ENCODE measurements around the gene NCAM1. TPM values are rescaled to one million over a fixed set of nuclear protein-coding genes. Genes with fewer than 3 reads are reported as not detected.

The NCAM1 gene
- total RNA-seq, 1 experiment from 2014 or later, result 0.75 TPM

GRCh38 chr11:112962579-112963367 is 1.6 kb downstream of the NCAM1 start:
- no peak overlapping the region for H3K27ac ChIP-seq (ENCODE audit: low read length)
- no peaks in the 10 kb centered on the region for H4K20me1 ChIP-seq (ENCODE audit: insufficient read depth, low read depth, low read length)
- H3K79me2 ChIP-seq (ENCODE audit: low read length), result no peaks in the 10 kb centered on the region
- no peak overlapping the region for H3K9ac ChIP-seq (ENCODE audit: low read length)
- no peaks in the 10 kb centered on the region for H3K27me3 ChIP-seq (ENCODE audit: low read length)
- no peaks in the 10 kb centered on the region for H3K4me1 ChIP-seq (ENCODE audit: low read length)
- H3K4me3 ChIP-seq (ENCODE audit: low read length), result no peak overlapping the region
- DNase-seq, result no peak
- H3K9me2 ChIP-seq (replicated peaks; ENCODE audit: insufficient read depth, low read length), result no peaks in the 10 kb centered on the region
- no peaks in the 10 kb centered on the region for H3K36me3 ChIP-seq (ENCODE audit: insufficient read depth, low read length)
- no peak overlapping the region for H2AFZ ChIP-seq (ENCODE audit: low read length)
- no peaks in the 10 kb centered on the region for H3K9me3 ChIP-seq (ENCODE audit: low read length)
- no peak overlapping the region for H3K4me2 ChIP-seq (ENCODE audit: low read depth, low read length, poor library complexity, severe bottlenecking)

DNA sequence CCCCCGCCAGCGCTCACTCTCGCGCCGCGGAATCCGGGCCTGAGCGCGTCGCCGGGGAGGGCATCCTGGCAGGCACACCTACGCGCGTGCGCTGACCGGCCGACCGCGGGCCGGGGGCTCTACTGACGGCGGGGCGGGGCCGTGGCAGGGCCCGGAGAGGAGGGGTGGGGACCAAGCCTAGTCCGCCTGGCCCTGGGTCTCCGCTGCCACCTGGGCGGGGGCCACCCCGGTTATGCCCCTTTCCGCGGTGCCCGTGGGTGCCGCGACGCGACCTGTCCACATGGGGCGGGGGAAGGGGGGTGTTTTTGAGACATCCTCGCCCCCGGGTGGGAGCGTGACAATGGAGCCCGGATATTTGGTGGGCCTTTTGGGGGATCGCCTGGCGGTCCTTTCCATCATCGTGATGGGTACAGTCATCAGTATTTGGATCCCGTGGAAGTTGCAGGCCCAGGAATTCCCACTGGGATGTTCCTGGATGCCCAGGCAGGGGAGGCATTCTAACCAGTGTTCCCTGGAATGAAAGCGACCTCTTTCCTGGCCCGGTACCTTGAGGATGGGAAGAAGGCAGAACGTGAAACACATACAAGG is 2.2 kb downstream of the NCAM1 start:
- Histone ChIP-seq H3K9me2 (replicated peaks; ENCODE audit: insufficient read depth, low read length) (no peaks in the 10 kb centered on the region), H2AFZ (ENCODE audit: low read length) (no peak overlapping the region), H3K36me3 (ENCODE audit: insufficient read depth, low read length) (no peaks in the 10 kb centered on the region), H4K20me1 (ENCODE audit: insufficient read depth, low read depth, low read length) (no peaks in the 10 kb centered on the region), H3K27ac (ENCODE audit: low read length) (no peak overlapping the region), H3K9me3 (ENCODE audit: low read length) (no peaks in the 10 kb centered on the region), H3K4me3 (ENCODE audit: low read length) (no peak overlapping the region), H3K27me3 (ENCODE audit: low read length) (no peaks in the 10 kb centered on the region), H3K4me1 (ENCODE audit: low read length) (no peaks in the 10 kb centered on the region), H3K4me2 (ENCODE audit: low read depth, low read length, poor library complexity, severe bottlenecking) (no peak overlapping the region), H3K9ac (ENCODE audit: low read length) (no peak overlapping the region), H3K79me2 (ENCODE audit: low read length) (no peaks in the 10 kb centered on the region)
- no peak for DNase-seq

GRCh38 chr11:112965656-112966055 is 4.4 kb downstream of the NCAM1 start:
- no peak for DNase-seq
- H3K9me2 ChIP-seq (replicated peaks; ENCODE audit: insufficient read depth, low read length), result no peaks in the 10 kb centered on the region
- H3K9ac ChIP-seq (ENCODE audit: low read length), result no peak overlapping the region
- H3K27me3 ChIP-seq (ENCODE audit: low read length), result no peaks in the 10 kb centered on the region
- no peak overlapping the region for H2AFZ ChIP-seq (ENCODE audit: low read length)
- H3K27ac ChIP-seq (ENCODE audit: low read length), result no peak overlapping the region
- H4K20me1 ChIP-seq (ENCODE audit: insufficient read depth, low read depth, low read length), result no peaks in the 10 kb centered on the region
- H3K4me2 ChIP-seq (ENCODE audit: low read depth, low read length, poor library complexity, severe bottlenecking), result no peak overlapping the region
- peaks cover 9% of the 10 kb centered on the region for H3K4me1 ChIP-seq (ENCODE audit: low read length)
- H3K79me2 ChIP-seq (ENCODE audit: low read length), result no peaks in the 10 kb centered on the region
- H3K9me3 ChIP-seq (ENCODE audit: low read length), result no peaks in the 10 kb centered on the region
- H3K36me3 ChIP-seq (ENCODE audit: insufficient read depth, low read length), result no peaks in the 10 kb centered on the region
- H3K4me3 ChIP-seq (ENCODE audit: low read length), result no peak overlapping the region

- no peaks in the 10 kb centered on the region for H3K9me2 ChIP-seq (replicated peaks; ENCODE audit: insufficient read depth, low read length)
- H4K20me1 ChIP-seq (ENCODE audit: insufficient read depth, low read depth, low read length), result no peaks in the 10 kb centered on the region
- H3K36me3 ChIP-seq (ENCODE audit: insufficient read depth, low read length), result no peaks in the 10 kb centered on the region
- no peaks in the 10 kb centered on the region for H3K9me3 ChIP-seq (ENCODE audit: low read length)
- no peak overlapping the region for H3K9ac ChIP-seq (ENCODE audit: low read length)
- no peak overlapping the region for H3K4me3 ChIP-seq (ENCODE audit: low read length)
- no peaks in the 10 kb centered on the region for H3K27me3 ChIP-seq (ENCODE audit: low read length)
- H3K4me1 ChIP-seq (ENCODE audit: low read length), result peaks cover 9% of the 10 kb centered on the region
- H3K79me2 ChIP-seq (ENCODE audit: low read length), result no peaks in the 10 kb centered on the region
- no peak overlapping the region for H3K27ac ChIP-seq (ENCODE audit: low read length)
- no peak overlapping the region for H3K4me2 ChIP-seq (ENCODE audit: low read depth, low read length, poor library complexity, severe bottlenecking)
- H2AFZ ChIP-seq (ENCODE audit: low read length), result no peak overlapping the region
- no peak for DNase-seq
These were observed 5.3 kb downstream of the NCAM1 start for GRCh38 chr11:112966561-112966960.

DNA sequence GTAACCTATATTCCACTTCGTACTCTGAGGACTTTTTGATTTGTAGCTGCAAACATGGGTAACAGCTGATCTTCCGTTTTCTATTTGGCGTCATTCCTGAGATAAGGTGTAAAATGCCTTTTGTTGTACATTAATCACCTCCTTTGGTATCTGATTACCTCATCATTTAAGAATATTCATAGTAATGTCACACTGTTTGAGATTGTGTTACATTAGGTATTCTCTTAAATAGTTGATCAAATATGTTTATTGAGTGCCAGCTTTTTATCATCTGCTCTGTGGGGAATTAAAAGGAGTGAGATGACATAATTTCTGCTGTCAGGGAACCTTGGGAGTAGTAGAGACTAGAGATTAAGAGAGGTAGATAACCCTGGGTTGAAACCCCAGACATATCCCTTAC is 5.9 kb downstream of the NCAM1 start:
- no peak overlapping the region for H3K9ac ChIP-seq (ENCODE audit: low read length)

GRCh38 chr11:112968941-112969713 is 7.9 kb downstream of the NCAM1 start:
- H3K36me3 ChIP-seq (ENCODE audit: insufficient read depth, low read length), result no peaks in the 10 kb centered on the region
- H3K4me2 ChIP-seq (ENCODE audit: low read depth, low read length, poor library complexity, severe bottlenecking), result no peak overlapping the region
- DNase-seq, result no peak
- no peaks in the 10 kb centered on the region for H3K9me3 ChIP-seq (ENCODE audit: low read length)
- peaks cover 11% of the 10 kb centered on the region for H3K4me1 ChIP-seq (ENCODE audit: low read length)
- no peaks in the 10 kb centered on the region for H4K20me1 ChIP-seq (ENCODE audit: insufficient read depth, low read depth, low read length)
- no peak overlapping the region for H3K27ac ChIP-seq (ENCODE audit: low read length)
- H3K4me3 ChIP-seq (ENCODE audit: low read length), result no peak overlapping the region
- H3K27me3 ChIP-seq (ENCODE audit: low read length), result no peaks in the 10 kb centered on the region
- no peaks in the 10 kb centered on the region for H3K79me2 ChIP-seq (ENCODE audit: low read length)
- H2AFZ ChIP-seq (ENCODE audit: low read length), result no peak overlapping the region
- no peaks in the 10 kb centered on the region for H3K9me2 ChIP-seq (replicated peaks; ENCODE audit: insufficient read depth, low read length)
- H3K9ac ChIP-seq (ENCODE audit: low read length), result no peak overlapping the region

More for the DNA sequence above, 5.9 kb downstream of the NCAM1 start:
- Histone ChIP-seq H3K4me3 (ENCODE audit: low read length) (no peak overlapping the region), H3K4me1 (ENCODE audit: low read length) (peaks cover 9% of the 10 kb centered on the region), H4K20me1 (ENCODE audit: insufficient read depth, low read depth, low read length) (no peaks in the 10 kb centered on the region), H2AFZ (ENCODE audit: low read length) (no peak overlapping the region), H3K9me2 (replicated peaks; ENCODE audit: insufficient read depth, low read length) (no peaks in the 10 kb centered on the region), H3K9me3 (ENCODE audit: low read length) (no peaks in the 10 kb centered on the region), H3K27me3 (ENCODE audit: low read length) (no peaks in the 10 kb centered on the region), H3K27ac (ENCODE audit: low read length) (no peak overlapping the region), H3K4me2 (ENCODE audit: low read depth, low read length, poor library complexity, severe bottlenecking) (no peak overlapping the region), H3K79me2 (ENCODE audit: low read length) (no peaks in the 10 kb centered on the region), H3K36me3 (ENCODE audit: insufficient read depth, low read length) (no peaks in the 10 kb centered on the region)
- DNase-seq, result no peak

DNA sequence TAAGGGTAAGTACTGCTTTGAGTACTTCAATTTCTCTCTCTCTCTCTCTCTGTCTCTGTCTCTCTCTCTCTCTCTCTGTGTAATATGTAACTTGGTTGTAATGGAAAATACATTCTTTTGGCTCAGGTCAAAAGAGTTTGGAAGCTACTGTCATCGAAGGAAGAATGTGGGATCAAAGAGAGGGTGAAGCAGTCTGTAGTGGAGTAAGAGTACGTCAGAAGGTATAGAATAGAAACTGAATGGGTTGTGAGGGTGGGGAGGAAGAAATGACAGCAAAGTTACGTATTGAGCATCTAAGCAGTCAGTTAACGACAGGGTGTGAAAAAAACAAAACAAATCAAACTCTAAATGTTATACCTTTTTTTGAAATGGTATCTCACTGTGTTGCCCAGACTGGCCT is 10.0 kb downstream of the NCAM1 start:
- no peaks in the 10 kb centered on the region for H3K27me3 ChIP-seq (ENCODE audit: low read length)
- H3K27ac ChIP-seq (ENCODE audit: low read length), result no peak overlapping the region
- H3K36me3 ChIP-seq (ENCODE audit: insufficient read depth, low read length), result no peaks in the 10 kb centered on the region
- no peak overlapping the region for H3K4me3 ChIP-seq (ENCODE audit: low read length)
- H3K79me2 ChIP-seq (ENCODE audit: low read length), result no peaks in the 10 kb centered on the region
- no peak overlapping the region for H2AFZ ChIP-seq (ENCODE audit: low read length)
- peaks cover 11% of the 10 kb centered on the region for H3K4me1 ChIP-seq (ENCODE audit: low read length)
- no peak overlapping the region for H3K9ac ChIP-seq (ENCODE audit: low read length)
- no peak overlapping the region for H3K4me2 ChIP-seq (ENCODE audit: low read depth, low read length, poor library complexity, severe bottlenecking)
- H3K9me3 ChIP-seq (ENCODE audit: low read length), result no peaks in the 10 kb centered on the region
- H4K20me1 ChIP-seq (ENCODE audit: insufficient read depth, low read depth, low read length), result no peaks in the 10 kb centered on the region
- no peaks in the 10 kb centered on the region for H3K9me2 ChIP-seq (replicated peaks; ENCODE audit: insufficient read depth, low read length)
- no peak for DNase-seq

DNA sequence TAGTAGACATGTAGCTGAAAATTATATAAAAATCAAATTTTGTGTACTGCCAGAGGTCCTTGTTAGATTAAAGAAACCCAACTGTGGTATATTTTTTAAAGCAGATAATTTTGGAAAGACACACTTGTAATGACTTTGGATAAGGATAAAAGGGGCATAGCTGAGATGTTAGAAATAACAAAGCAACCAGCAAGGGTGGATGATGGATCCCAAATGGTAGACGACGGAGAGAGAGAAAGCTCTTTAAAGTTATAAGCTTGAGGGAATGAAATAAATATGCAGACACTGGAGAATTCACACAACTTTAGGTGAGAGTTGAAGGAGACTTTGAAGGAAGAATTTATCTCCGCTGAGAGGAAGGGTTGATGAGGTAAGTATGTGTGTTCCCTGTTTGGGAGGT is 10.6 kb downstream of the NCAM1 start:
- H3K9me3 ChIP-seq (ENCODE audit: low read length), result no peaks in the 10 kb centered on the region
- no peak overlapping the region for H2AFZ ChIP-seq (ENCODE audit: low read length)
- no peaks in the 10 kb centered on the region for H3K27me3 ChIP-seq (ENCODE audit: low read length)
- no peak for DNase-seq
- H3K9me2 ChIP-seq (replicated peaks; ENCODE audit: insufficient read depth, low read length), result no peaks in the 10 kb centered on the region
- no peak overlapping the region for H3K4me3 ChIP-seq (ENCODE audit: low read length)
- no peak overlapping the region for H3K27ac ChIP-seq (ENCODE audit: low read length)
- H3K36me3 ChIP-seq (ENCODE audit: insufficient read depth, low read length), result no peaks in the 10 kb centered on the region
- H3K4me1 ChIP-seq (ENCODE audit: low read length), result peaks cover 11% of the 10 kb centered on the region
- no peaks in the 10 kb centered on the region for H3K79me2 ChIP-seq (ENCODE audit: low read length)
- H3K9ac ChIP-seq (ENCODE audit: low read length), result no peak overlapping the region
- no peak overlapping the region for H3K4me2 ChIP-seq (ENCODE audit: low read depth, low read length, poor library complexity, severe bottlenecking)
- no peaks in the 10 kb centered on the region for H4K20me1 ChIP-seq (ENCODE audit: insufficient read depth, low read depth, low read length)
